GM19238 (cell line): ENCODE measurements around the gene LNX1.

Experiments
- DNase-seq: peaks from one replicate; pipeline ENCODE4 v3.0.0; 2011; ENCODE audit warnings: low spot score; ENCODE audit not compliant: insufficient read length

LNX1 gene

GRCh38 chr4:53573696-53574095 lies 17.6 kb downstream of the LNX1 start:
- no peak for DNase-seq

GRCh38 chr4:53572600-53572994 lies 18.7 kb downstream of the LNX1 start:
- DNase-seq = no peak

- no peak for DNase-seq
Observed at GRCh38 chr4:53571936-53572599, 19.2 kb downstream of the LNX1 start.

- DNase-seq = no peak
Observed at GRCh38 chr4:53563824-53564223, 27.5 kb downstream of the LNX1 start.

- DNase-seq = no peak
Observed at GRCh38 chr4:53562409-53562808, 28.9 kb downstream of the LNX1 start.

- no peak for DNase-seq
Observed at GRCh38 chr4:53559021-53559620, 32.2 kb downstream of the LNX1 start.

GRCh38 chr4:53558065-53558801 lies 33.1 kb downstream of the LNX1 start:
- no peak for DNase-seq

- no peak for DNase-seq
Observed at GRCh38 chr4:53557669-53558064, 33.6 kb downstream of the LNX1 start.

GRCh38 chr4:53556651-53557050 lies 34.6 kb downstream of the LNX1 start:
- no peak for DNase-seq

GRCh38 chr4:53553486-53554210 lies 37.6 kb downstream of the LNX1 start:
- DNase-seq = no peak

- DNase-seq = no peak
Observed at GRCh38 chr4:53552711-53553110, 38.6 kb downstream of the LNX1 start.

- DNase-seq = no peak
Observed at GRCh38 chr4:53551958-53552357, 39.3 kb downstream of the LNX1 start.

GRCh38 chr4:53551281-53551864 lies 39.9 kb downstream of the LNX1 start:
- no peak for DNase-seq

- no peak for DNase-seq
Observed at GRCh38 chr4:53548662-53549061, 42.6 kb downstream of the LNX1 start.

- no peak for DNase-seq
Observed at GRCh38 chr4:53547983-53548382, 43.3 kb downstream of the LNX1 start.

GRCh38 chr4:53545942-53546581 lies 45.2 kb downstream of the LNX1 start:
- DNase-seq = no peak

- no peak for DNase-seq
Observed at GRCh38 chr4:53545273-53545672, 46.0 kb downstream of the LNX1 start.

GRCh38 chr4:53543561-53543960 lies 47.7 kb downstream of the LNX1 start:
- DNase-seq = no peak

- DNase-seq = no peak
Observed at GRCh38 chr4:53541577-53542206, 49.6 kb downstream of the LNX1 start.

- no peak for DNase-seq
Observed at GRCh38 chr4:53538756-53539155, 52.5 kb downstream of the LNX1 start.

- DNase-seq = no peak
Observed at GRCh38 chr4:53537606-53538005, 53.7 kb downstream of the LNX1 start.
